ENCODE data around the gene BTBD16. TPM values are rescaled to one million over a fixed set of nuclear protein-coding genes. Genes with fewer than 3 reads are reported as not detected.

The BTBD16 gene
- polyA plus RNA-seq, 1 donor from 2014 or later: not detected

DNA sequence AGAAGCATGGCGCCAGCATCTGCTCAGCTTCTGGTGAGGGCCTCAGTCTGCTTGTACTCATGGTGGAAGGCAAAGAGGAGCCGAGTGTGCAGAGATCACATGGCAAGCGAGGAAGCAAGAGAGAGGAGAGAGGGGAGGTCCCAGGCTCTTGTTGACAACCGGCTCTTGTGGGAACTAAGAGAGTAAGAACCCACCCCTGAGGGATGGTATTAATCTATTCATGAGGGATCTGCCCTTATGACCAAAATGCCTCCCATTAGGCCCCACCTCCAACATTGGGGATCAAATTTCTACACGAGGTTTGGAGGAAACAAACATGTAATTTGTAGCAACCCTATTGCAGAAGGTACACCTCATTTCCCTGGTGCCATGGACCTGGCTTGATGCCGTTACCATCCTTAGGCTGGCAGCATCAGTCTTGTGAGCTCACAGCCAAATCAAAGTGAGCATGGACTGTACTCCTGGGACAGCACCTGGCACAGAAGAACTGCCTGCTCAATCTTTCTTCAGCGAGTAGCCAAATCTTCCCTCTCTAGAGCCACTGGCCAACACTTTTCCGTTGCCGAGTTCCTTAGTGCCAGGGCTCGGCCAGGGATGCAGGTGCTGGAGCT is 6.5 kb downstream of the BTBD16 start:
- H3K27ac Mint-ChIP-seq: peak overlapping the region in 1 of 3 donors; percentile 57
- H3K9me3 Mint-ChIP-seq: no peaks in the 10 kb centered on the region
- H3K27me3 Mint-ChIP-seq: peaks cover 8% of the 10 kb centered on the region
- no peak overlapping the region for H3K4me3 Mint-ChIP-seq
- no peaks in the 10 kb centered on the region for H3K36me3 Mint-ChIP-seq
- H3K4me1 Mint-ChIP-seq: no peaks in the 10 kb centered on the region

DNA sequence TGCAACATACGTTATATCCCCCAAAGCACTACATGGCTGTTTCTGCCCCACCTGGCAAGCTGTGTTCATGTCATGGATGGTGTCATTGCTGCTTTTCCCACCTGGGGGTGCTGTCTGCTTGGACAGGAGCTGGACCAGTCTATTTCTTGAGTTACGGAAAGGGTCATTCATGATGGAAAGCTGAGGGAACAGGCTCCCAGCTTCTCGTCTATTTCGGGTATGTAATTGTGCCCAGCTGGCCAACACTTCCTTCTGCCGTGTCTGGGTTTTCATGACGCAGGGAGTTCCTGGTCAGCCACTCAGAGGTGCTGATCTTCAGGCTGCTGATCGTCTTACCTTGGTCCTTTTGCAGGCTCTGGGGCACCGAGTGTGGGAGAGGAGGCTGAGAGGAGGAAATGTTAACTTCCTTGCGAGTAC is 8.6 kb downstream of the BTBD16 start:
- Mint-ChIP-seq H3K36me3 (no peaks in the 10 kb centered on the region), H3K9me3 (no peaks in the 10 kb centered on the region), H3K4me3 (no peak overlapping the region), H3K27me3 (peaks cover 8% of the 10 kb centered on the region), H3K27ac (no peak overlapping the region), H3K4me1 (no peaks in the 10 kb centered on the region)

DNA sequence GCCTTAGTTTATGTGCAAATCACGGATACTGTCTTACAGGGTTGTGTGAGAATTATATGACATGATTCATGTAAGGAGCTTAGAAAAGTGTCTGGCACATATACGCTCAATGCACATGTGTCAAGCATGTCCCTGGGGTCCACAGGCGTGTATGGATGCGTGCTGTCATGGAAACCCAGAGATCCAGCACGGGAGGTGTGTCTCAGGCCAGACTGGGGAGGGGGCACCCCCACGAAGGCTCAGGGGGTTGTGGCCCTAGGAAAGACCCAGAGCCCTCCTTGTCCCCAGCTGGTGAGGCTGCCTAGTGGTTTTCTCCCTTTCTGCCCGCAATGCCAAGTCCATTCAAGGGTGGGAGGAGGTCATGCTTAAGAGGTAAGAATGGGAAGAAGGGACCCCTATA is 9.1 kb downstream of the BTBD16 start:
- Mint-ChIP-seq H3K9me3 (no peaks in the 10 kb centered on the region), H3K4me3 (no peak overlapping the region), H3K27me3 (peaks cover 8% of the 10 kb centered on the region)

DNA sequence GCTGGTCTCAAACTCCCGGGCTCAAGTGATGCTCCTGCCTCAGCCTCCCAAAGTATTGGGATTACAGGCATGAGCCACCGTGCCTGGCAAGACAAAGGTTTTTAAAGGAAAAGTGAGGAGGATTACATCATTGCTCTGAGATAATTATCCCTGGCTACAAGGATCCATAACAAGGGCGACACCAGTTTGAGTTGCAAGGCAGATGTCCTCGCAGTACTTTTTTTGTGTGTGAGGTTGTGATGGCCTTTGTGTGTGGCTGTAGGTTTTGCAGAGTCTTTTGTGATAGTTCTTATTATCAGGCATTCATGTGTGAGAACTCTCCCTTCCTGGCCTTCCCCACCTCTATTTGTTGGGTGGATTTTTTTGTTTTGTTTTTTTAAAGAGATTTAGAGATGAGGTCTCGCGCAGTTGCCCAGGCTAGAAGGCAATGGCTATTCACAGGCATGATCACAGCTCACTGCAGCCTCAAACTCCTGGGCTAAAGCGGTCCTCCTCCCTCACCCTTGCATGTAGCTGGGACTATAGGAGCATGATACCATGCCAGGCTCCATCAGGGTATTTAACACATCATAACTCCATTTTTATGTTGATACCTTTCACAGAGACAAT is 10.0 kb downstream of the BTBD16 start:
- Mint-ChIP-seq H3K36me3 (no peaks in the 10 kb centered on the region), H3K27ac (no peak overlapping the region), H3K9me3 (no peaks in the 10 kb centered on the region), H3K27me3 (peaks cover 11% of the 10 kb centered on the region), H3K4me1 (no peaks in the 10 kb centered on the region), H3K4me3 (no peak overlapping the region)

More for the DNA sequence above, 9.1 kb downstream of the BTBD16 start:
- no peak overlapping the region for H3K27ac Mint-ChIP-seq
- no peaks in the 10 kb centered on the region for H3K36me3 Mint-ChIP-seq
- H3K4me1 Mint-ChIP-seq: no peaks in the 10 kb centered on the region

DNA sequence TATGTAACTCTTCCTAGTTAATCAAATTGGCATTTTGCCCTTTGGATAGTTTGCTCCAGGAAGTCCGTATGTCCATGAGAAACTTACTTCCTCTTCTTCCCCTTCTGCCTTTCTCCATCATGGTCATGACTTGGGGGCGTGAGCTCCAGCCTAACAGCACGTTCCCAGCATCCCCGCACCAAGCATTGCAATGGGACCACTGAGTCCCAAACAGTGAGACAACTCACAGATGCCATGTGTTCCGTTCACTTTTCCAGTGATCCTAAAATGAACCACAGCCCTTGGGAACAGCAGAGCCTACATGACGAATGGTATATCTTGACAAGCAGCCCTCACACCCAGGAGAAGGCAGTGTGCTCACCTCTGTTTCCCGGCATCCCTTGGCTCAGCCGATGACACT is 10.7 kb downstream of the BTBD16 start:
- Mint-ChIP-seq H3K36me3 (no peaks in the 10 kb centered on the region), H3K27me3 (peaks cover 14% of the 10 kb centered on the region), H3K9me3 (no peaks in the 10 kb centered on the region), H3K4me1 (no peaks in the 10 kb centered on the region), H3K4me3 (no peak overlapping the region), H3K27ac (no peak overlapping the region)

DNA sequence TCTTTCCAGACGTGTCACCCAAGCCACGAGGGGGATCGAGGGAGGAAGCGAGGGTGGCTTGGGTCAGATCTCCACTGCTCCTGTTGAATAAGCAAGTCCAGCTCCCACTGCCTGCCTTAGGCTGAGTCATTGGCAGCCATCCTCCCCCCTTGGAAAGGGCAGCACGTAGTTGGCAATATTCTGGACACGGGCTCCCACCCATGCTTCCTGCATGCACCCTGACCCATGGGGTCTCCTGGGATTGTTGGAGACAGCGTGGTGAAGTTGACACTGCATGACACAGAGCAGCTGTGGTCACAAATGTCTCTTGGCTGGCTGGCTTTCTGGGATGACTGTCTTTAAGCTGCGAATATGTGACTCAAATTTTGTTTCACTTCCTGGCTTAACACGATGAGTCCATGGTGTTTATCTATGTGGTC is 11.2 kb downstream of the BTBD16 start:
- Mint-ChIP-seq H3K27me3 (peaks cover 18% of the 10 kb centered on the region), H3K4me1 (no peaks in the 10 kb centered on the region), H3K36me3 (no peaks in the 10 kb centered on the region), H3K9me3 (no peaks in the 10 kb centered on the region), H3K27ac (no peak overlapping the region), H3K4me3 (no peak overlapping the region)

DNA sequence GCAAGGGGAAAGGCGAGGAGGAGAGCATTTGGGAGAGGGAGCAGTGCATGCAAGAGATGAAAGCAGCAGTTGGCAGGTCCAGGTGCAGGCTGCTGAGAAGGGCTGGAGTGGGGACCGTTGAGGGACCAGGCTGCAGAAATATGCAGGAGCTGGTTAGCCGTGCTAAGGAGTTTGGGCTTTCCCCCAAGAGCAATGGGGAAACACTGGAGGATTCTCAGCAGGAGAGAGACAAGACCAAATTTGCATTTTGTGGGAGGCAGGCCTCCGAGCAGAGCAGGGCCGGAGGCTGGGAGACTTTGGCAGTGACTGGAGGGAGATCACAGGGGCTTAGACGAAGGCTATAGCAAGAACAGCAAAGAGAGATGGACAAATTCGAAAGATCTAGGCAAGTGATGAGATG is 11.8 kb downstream of the BTBD16 start:
- Mint-ChIP-seq H3K36me3 (no peaks in the 10 kb centered on the region), H3K27ac (no peak overlapping the region), H3K9me3 (no peaks in the 10 kb centered on the region), H3K4me1 (no peaks in the 10 kb centered on the region), H3K4me3 (no peak overlapping the region), H3K27me3 (peaks cover 18% of the 10 kb centered on the region)

DNA sequence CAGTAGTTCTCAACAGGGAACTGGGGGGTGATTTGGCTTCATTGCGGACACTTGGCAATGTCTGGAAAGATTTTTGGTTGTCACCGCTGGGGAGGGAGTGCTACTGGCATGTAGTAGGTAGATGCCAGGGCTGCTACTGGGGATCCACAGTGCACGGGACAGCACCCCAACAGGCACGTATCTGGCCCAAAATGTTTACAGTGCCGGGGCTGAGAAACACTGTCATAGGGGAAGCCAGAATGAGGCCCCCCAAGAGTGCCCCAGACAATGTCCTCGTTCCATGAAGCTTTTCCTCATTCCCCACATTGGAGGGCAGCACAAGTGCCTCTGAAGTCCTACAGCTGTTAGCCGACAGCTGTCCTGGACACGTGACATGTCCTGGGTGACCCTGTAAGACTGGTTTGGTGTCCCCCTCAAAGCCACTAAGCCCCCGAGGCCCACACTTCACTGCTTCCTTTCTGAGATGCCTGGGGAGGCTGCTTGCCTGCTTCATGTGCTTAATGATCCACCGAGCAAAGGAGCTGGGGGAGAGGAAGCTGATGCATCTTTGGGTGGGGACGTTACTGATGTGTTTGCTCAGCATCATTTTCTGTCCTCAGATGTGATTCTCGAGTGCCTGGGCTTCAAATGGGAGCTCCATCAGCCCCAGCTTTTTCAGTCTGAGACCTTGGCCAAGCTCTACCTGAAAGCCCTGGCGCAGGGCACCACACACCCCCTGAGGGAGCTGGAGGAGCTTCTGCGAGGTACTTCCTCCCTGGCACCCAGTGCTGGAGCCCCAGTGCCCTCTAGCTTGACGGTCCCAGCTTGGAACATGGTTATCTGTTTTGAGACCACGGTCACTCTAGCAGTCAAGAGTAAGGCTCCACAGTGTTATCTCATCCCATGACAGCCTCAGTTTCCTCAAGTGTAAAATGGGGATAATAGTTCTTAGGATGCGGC is 14.7 kb downstream of the BTBD16 start:
- no peaks in the 10 kb centered on the region for H3K36me3 Mint-ChIP-seq
- peaks cover 23% of the 10 kb centered on the region for H3K27me3 Mint-ChIP-seq
- H3K4me1 Mint-ChIP-seq: no peaks in the 10 kb centered on the region
- no peak overlapping the region for H3K4me3 Mint-ChIP-seq
- no peaks in the 10 kb centered on the region for H3K9me3 Mint-ChIP-seq
- H3K27ac Mint-ChIP-seq: no peak overlapping the region

DNA sequence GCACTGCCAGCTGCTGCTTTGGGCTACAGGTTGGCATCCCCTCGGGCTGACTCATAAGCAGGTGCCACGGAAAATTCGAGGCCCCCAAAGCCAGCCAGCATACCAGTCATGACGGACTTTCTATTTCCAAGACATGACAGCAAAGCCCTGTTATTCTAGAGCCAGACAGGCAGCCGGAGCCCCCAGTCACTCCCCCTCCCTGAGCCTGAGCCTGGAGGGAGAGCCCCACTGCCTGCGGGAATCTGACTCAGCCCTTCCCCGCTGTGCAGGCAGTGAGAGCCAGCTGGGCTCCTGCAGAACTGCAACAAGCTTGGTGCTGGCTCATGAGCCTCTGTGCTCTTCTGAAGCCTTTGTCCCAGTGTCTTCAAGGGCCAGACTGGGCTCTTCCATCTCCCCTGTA is 15.8 kb downstream of the BTBD16 start:
- Mint-ChIP-seq H3K4me3 (no peak overlapping the region), H3K27me3 (peaks cover 20% of the 10 kb centered on the region), H3K27ac (no peak overlapping the region), H3K4me1 (no peaks in the 10 kb centered on the region), H3K9me3 (no peaks in the 10 kb centered on the region), H3K36me3 (no peaks in the 10 kb centered on the region)

DNA sequence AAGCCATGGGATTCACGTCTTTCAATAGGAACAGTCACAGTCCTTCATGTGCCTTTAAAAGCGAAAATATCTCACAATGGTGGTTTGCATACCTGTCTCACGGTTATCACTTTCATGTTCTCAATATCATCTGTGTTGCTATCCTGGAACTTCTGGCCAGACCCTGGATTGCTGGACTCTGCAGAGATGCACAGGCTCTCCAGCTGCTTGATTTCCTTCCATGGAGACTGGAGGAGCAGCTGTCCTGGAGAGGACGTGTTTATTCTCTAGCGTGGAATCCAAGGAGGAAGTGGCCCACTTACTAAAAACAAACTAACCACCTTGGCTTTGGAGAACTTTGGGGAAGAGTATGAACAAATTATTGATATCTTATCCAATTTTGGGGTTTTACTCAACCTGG is 16.5 kb downstream of the BTBD16 start:
- Mint-ChIP-seq H3K27ac (no peak overlapping the region), H3K9me3 (no peaks in the 10 kb centered on the region), H3K4me3 (no peak overlapping the region), H3K27me3 (peaks cover 16% of the 10 kb centered on the region), H3K4me1 (no peaks in the 10 kb centered on the region), H3K36me3 (no peaks in the 10 kb centered on the region)

DNA sequence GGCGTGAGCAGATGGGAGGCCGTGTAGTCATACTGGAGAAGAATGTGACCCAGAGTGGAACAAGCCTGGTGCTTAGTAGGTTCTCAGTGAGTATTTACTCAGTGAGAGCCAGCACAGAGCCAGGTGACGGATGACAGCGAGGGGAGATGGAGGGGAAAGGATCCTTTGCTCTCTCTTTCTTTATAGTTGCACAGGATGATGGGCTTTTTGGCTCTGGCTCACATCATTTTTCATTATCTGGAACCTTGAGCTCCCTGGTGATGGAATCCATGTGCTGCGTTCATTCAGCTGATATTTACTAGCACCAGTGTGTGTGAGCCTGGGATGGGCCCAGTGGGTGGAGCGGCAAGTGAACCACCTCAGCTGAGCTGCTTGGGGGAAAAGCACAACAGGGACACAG is 17.2 kb downstream of the BTBD16 start:
- no peak overlapping the region for H3K27ac Mint-ChIP-seq
- no peaks in the 10 kb centered on the region for H3K36me3 Mint-ChIP-seq
- H3K9me3 Mint-ChIP-seq: no peaks in the 10 kb centered on the region
- peaks cover 16% of the 10 kb centered on the region for H3K27me3 Mint-ChIP-seq
- no peaks in the 10 kb centered on the region for H3K4me1 Mint-ChIP-seq
- no peak overlapping the region for H3K4me3 Mint-ChIP-seq

DNA sequence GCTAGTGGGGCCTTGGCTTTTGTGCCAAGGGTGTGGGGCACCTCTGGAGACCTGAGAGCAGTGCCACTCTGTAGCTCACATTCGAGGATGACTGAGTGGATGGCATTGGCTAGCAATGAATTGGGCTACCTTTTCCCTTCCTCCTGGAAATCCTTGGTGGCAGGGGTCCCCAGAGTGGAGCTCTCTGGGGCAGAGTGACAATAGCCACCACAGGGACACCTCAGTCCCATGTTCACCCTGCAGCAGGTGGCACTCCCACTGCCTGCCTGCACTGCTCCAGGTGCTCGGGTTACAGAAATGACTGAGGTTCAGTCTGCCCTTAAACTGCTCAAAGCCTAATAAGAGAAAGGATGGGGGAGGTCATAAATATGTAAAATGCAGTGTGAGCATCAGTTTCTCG is 17.8 kb downstream of the BTBD16 start:
- no peaks in the 10 kb centered on the region for H3K9me3 Mint-ChIP-seq
- H3K4me1 Mint-ChIP-seq: no peaks in the 10 kb centered on the region
- no peaks in the 10 kb centered on the region for H3K36me3 Mint-ChIP-seq
- H3K27ac Mint-ChIP-seq: no peak overlapping the region
- H3K4me3 Mint-ChIP-seq: no peak overlapping the region
- H3K27me3 Mint-ChIP-seq: peaks cover 16% of the 10 kb centered on the region

DNA sequence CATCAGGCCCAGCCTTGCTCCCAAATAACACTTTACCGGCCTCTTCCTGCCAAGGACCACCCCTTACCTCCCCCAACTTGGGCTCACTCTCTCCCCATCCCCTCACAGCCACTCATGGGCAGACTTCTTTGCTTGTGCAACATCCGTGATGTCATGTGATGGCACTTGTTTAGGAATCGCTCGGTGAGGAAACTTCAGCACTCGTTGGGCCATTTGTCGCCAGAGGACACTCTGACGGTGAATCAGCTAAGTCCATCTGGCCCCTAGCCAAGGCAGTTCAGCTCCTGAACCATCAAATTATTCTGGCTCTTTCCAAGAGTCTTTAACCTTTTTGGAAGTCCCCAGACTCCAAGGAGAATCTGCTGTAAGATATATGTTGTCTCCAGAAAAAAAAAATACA is 19.2 kb downstream of the BTBD16 start:
- no peaks in the 10 kb centered on the region for H3K9me3 Mint-ChIP-seq
- H3K4me3 Mint-ChIP-seq: no peak overlapping the region
- H3K36me3 Mint-ChIP-seq: no peaks in the 10 kb centered on the region
- H3K27me3 Mint-ChIP-seq: peaks cover 20% of the 10 kb centered on the region
- no peak overlapping the region for H3K27ac Mint-ChIP-seq
- H3K4me1 Mint-ChIP-seq: no peaks in the 10 kb centered on the region

DNA sequence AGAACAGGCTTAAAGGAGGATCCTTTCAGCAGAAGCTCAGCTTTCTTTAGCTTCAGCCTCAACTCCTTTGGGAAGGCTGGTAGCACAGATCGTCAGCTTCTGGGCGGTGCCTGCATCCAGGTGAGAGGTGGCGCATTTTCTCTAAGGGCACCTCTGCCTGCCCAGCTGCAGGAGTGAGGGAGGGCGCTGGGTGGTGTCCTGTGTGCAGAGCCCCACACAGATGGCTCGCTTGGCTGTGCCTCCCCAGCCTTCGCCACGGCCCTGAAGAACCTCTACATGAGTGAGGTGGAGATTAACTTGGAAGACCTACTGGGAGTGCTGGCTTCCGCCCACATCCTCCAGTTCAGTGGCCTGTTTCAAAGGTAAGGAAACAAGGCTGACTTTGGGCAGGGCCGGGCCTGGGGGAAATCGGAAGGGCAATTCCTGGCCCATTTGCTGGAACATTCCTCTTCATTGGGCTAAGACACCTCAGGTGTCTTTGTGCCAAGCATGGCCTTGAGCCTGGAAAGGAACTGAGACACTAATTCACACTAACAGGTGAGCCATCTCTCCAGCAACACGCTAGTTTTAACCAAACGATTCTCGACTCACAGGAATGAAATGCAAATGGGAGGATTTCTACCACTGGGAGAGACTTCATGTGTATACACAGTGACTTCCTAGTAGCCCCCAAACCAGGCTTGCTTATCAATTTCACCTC is 19.9 kb downstream of the BTBD16 start:
- H3K27ac Mint-ChIP-seq: no peak overlapping the region
- H3K9me3 Mint-ChIP-seq: no peaks in the 10 kb centered on the region
- no peaks in the 10 kb centered on the region for H3K4me1 Mint-ChIP-seq
- H3K4me3 Mint-ChIP-seq: no peak overlapping the region
- H3K36me3 Mint-ChIP-seq: no peaks in the 10 kb centered on the region
- peaks cover 19% of the 10 kb centered on the region for H3K27me3 Mint-ChIP-seq

DNA sequence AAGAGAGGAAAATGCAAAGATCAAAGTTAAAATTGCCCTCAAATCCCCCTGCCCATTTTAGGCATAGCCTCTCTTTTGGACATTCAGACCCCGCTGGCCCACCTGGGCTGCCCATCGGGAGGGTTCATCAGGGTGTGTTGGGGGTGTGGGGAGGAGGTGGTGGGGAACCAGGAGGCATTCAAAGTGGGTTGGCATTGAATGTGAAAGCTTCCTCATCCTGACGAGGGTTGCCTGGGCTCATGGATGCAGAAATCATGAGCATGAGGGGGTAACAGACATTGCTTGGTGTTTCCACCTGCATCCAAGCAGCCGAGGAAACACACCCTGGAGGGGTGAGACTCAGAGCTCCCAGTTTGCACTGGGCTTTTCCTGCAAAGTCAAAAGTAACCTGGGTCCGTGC is 20.6 kb downstream of the BTBD16 start:
- no peak overlapping the region for H3K27ac Mint-ChIP-seq

More for the DNA sequence above, 20.6 kb downstream of the BTBD16 start:
- H3K4me3 Mint-ChIP-seq: no peak overlapping the region
- H3K4me1 Mint-ChIP-seq: no peaks in the 10 kb centered on the region
- no peaks in the 10 kb centered on the region for H3K9me3 Mint-ChIP-seq
- peaks cover 19% of the 10 kb centered on the region for H3K27me3 Mint-ChIP-seq
- no peaks in the 10 kb centered on the region for H3K36me3 Mint-ChIP-seq

Data from IgD-negative memory B cell (primary cell).